ENCODE measurements around the gene SNX33. TPM values are rescaled to one million over a fixed set of nuclear protein-coding genes. Genes with fewer than 3 reads are reported as not detected.
"Not testable (repeated sequence)": the region's sequence is repeated elsewhere in the genome, so short reads cannot be mapped to it uniquely, and the experiment has no call there.

SNX33 gene
- total RNA-seq, 1 donor from 2014 or later: 10.1 TPM

DNA sequence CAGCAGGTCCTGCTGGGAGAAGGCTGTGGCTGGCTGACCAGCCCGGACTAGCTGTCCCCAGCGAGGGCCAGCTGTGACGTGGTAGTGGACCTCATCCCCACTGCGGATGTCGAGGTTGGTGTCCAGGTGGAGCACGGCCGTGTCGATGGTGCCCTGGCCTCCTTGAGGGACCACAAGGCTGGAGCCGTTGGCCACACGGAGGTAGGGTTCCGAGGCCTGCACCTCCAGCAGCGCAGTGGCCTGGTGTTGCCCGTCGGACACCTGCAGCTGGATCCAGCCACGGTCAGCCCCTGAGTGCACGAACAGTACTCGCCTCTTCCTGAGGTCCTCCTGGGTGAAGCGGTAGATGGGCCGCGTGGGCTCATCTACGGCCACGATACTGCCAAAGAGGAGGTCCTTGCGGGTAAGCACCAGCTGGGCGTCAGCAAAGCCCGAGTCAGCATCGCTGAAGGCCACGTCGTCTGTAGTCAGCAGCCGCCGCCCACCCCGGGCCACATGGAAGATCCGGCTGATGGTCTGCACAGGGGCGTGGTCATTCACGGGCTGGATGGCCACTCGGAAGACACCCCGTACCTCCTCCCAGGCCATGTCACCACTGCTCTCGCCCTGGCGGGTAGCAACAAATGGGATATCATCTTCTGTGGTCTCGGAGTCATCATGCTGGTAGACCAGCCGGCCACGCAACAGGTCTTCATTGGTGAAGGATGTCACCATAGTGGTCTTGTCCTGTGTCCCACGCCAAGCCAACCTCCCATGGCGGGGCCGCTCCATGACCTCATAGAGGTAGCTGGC is 40.0 kb downstream of the SNX33 start:
- H3K9me3 ChIP-seq (ENCODE audit: low read depth): no peaks in the 10 kb centered on the region
- H3K4me3 Mint-ChIP-seq: no peak overlapping the region
- no peaks in the 10 kb centered on the region for H3K36me3 ChIP-seq
- peaks cover 7% of the 10 kb centered on the region for H3K27me3 Mint-ChIP-seq (ENCODE audit: insufficient read depth, low read depth)
- no peak overlapping the region for H3K9ac ChIP-seq
- H3K27ac ChIP-seq: no peak overlapping the region
- no peaks in the 10 kb centered on the region for H4K20me1 ChIP-seq (ENCODE audit: low read depth)
- no peak overlapping the region for H3K4me3 ChIP-seq
- H3K27ac Mint-ChIP-seq: no peak overlapping the region
- no peak overlapping the region for H2AFZ ChIP-seq (replicated peaks)
- H3K36me3 Mint-ChIP-seq: no peaks in the 10 kb centered on the region
- H3K4me2 ChIP-seq: no peak overlapping the region
- no peak for DNase-seq (ENCODE audit: low spot score)
- H3K4me1 Mint-ChIP-seq: peaks cover 13% of the 10 kb centered on the region
- no peaks in the 10 kb centered on the region for H3K4me1 ChIP-seq
- H3F3A ChIP-seq (ENCODE audit: low read depth): no peaks in the 10 kb centered on the region
- H3K9me3 Mint-ChIP-seq: no peaks in the 10 kb centered on the region
- H3K27me3 ChIP-seq: no peaks in the 10 kb centered on the region
- TF ChIP-seq EZH2 (IDR thresholded peaks at IDR 0.05): no peak
- no peak for TF ChIP-seq EZH2phosphoT487 (IDR thresholded peaks at IDR 0.05)
- TF ChIP-seq CTCF (IDR thresholded peaks at IDR 0.05): no peak
- no peaks in the 10 kb centered on the region for H3K79me2 ChIP-seq (ENCODE audit: low read depth)

DNA sequence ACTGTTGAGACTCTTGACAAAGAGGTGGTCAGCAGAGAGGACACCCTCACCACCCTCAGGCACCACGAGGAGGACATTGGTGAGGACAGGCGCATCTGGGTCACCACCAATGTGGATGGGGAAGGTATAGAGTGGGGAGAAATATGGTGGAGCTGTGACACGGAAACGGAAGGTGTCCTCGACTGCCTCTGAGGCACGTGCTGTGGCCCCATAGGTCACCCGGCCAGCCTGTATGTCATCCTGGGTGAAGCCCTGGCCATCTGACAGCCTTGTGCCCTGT is 40.5 kb downstream of the SNX33 start:
- Histone ChIP-seq H2AFZ (replicated peaks) (no peak overlapping the region), H3F3A (ENCODE audit: low read depth) (no peaks in the 10 kb centered on the region), H3K4me1 (no peaks in the 10 kb centered on the region), H3K4me3 (no peak overlapping the region), H3K27ac (no peak overlapping the region), H3K36me3 (no peaks in the 10 kb centered on the region), H3K27me3 (no peaks in the 10 kb centered on the region), H3K9ac (no peak overlapping the region), H3K4me2 (no peak overlapping the region), H3K9me3 (ENCODE audit: low read depth) (no peaks in the 10 kb centered on the region), H3K79me2 (ENCODE audit: low read depth) (no peaks in the 10 kb centered on the region), H4K20me1 (ENCODE audit: low read depth) (no peaks in the 10 kb centered on the region)
- no peak overlapping the region for H3K27ac Mint-ChIP-seq
- H3K9me3 Mint-ChIP-seq: no peaks in the 10 kb centered on the region
- TF ChIP-seq CTCF (IDR thresholded peaks at IDR 0.05): no peak
- TF ChIP-seq EZH2phosphoT487 (IDR thresholded peaks at IDR 0.05): no peak
- TF ChIP-seq EZH2 (IDR thresholded peaks at IDR 0.05): no peak
- DNase-seq (ENCODE audit: low spot score): no peak
- H3K27me3 Mint-ChIP-seq (ENCODE audit: insufficient read depth, low read depth): peaks cover 7% of the 10 kb centered on the region
- no peaks in the 10 kb centered on the region for H3K36me3 Mint-ChIP-seq
- peaks cover 13% of the 10 kb centered on the region for H3K4me1 Mint-ChIP-seq
- no peak overlapping the region for H3K4me3 Mint-ChIP-seq

DNA sequence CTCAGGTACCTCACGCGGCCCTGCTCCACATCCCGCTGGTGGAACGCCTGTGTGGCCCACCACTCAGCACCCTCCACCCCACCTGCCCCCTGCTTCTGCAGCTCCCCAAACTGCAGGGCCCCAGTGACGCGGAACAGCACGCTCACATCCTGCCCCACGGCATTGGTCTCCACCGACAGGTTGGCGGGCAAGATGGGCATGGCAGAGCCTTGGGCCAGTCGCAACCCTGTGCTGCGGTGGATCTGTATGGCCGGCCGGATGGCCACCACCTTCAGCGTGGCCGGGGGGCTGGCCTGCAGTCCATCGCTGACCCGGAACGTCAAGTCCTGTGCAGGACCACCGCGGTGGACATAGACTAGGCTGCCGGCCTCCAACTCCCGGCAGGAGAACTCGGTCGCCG is 41.1 kb downstream of the SNX33 start:
- no peak for DNase-seq (ENCODE audit: low spot score)
- Histone ChIP-seq H3K9ac (no peak overlapping the region), H3K4me2 (no peak overlapping the region), H3K27ac (no peak overlapping the region), H3K27me3 (no peaks in the 10 kb centered on the region), H3K9me3 (ENCODE audit: low read depth) (no peaks in the 10 kb centered on the region), H3F3A (ENCODE audit: low read depth) (no peaks in the 10 kb centered on the region), H3K4me1 (peaks cover 6% of the 10 kb centered on the region), H3K36me3 (no peaks in the 10 kb centered on the region), H3K4me3 (no peak overlapping the region), H3K79me2 (ENCODE audit: low read depth) (no peaks in the 10 kb centered on the region), H2AFZ (replicated peaks) (no peak overlapping the region), H4K20me1 (ENCODE audit: low read depth) (no peaks in the 10 kb centered on the region)
- Mint-ChIP-seq H3K4me1 (peaks cover 16% of the 10 kb centered on the region), H3K4me3 (no peak overlapping the region), H3K27ac (no peak overlapping the region), H3K27me3 (ENCODE audit: insufficient read depth, low read depth) (peaks cover 7% of the 10 kb centered on the region), H3K36me3 (no peaks in the 10 kb centered on the region), H3K9me3 (no peaks in the 10 kb centered on the region)
- TF ChIP-seq EZH2 (IDR thresholded peaks at IDR 0.05) (no peak), EZH2phosphoT487 (IDR thresholded peaks at IDR 0.05) (no peak), CTCF (IDR thresholded peaks at IDR 0.05) (no peak)

GRCh38 chr15:75689429-75689828 is 41.7 kb downstream of the SNX33 start:
- H3K9ac ChIP-seq; H3K27ac Mint-ChIP-seq; H3K79me2 ChIP-seq (ENCODE audit: low read depth): not testable (repeated sequence)

GRCh38 chr15:75692311-75692710 is 44.6 kb downstream of the SNX33 start:
- not testable (repeated sequence) for H3K4me3 Mint-ChIP-seq, H3K36me3 ChIP-seq
- H3K4me1 Mint-ChIP-seq: peaks cover 28% of the 10 kb centered on the region

More at GRCh38 chr15:75689429-75689828, 41.7 kb downstream of the SNX33 start:
- H3K4me2 ChIP-seq; H3K27me3 Mint-ChIP-seq (ENCODE audit: insufficient read depth, low read depth); H2AFZ ChIP-seq (replicated peaks); H3K36me3 ChIP-seq; H3K9me3 Mint-ChIP-seq; H3K4me3 ChIP-seq; H3K9me3 ChIP-seq (ENCODE audit: low read depth); H3K36me3 Mint-ChIP-seq; DNase-seq (ENCODE audit: low spot score); H3K4me3 Mint-ChIP-seq; H3K27me3 ChIP-seq; H3K27ac ChIP-seq; H4K20me1 ChIP-seq (ENCODE audit: low read depth); H3F3A ChIP-seq (ENCODE audit: low read depth): not testable (repeated sequence)
- H3K4me1 Mint-ChIP-seq: peaks cover 18% of the 10 kb centered on the region
- H3K4me1 ChIP-seq: peaks cover 12% of the 10 kb centered on the region

GRCh38 chr15:75693028-75693427 is 45.3 kb downstream of the SNX33 start:
- not testable (repeated sequence) for H3K9ac ChIP-seq; DNase-seq (ENCODE audit: low spot score); H3K27ac Mint-ChIP-seq; H3K27me3 Mint-ChIP-seq (ENCODE audit: insufficient read depth, low read depth); H3K27me3 ChIP-seq; H3K79me2 ChIP-seq (ENCODE audit: low read depth); H3F3A ChIP-seq (ENCODE audit: low read depth); H3K9me3 ChIP-seq (ENCODE audit: low read depth); H4K20me1 ChIP-seq (ENCODE audit: low read depth); H3K27ac ChIP-seq; H2AFZ ChIP-seq (replicated peaks); H3K4me3 Mint-ChIP-seq; H3K4me3 ChIP-seq; H3K36me3 Mint-ChIP-seq; H3K9me3 Mint-ChIP-seq; H3K36me3 ChIP-seq; H3K4me2 ChIP-seq
- H3K4me1 ChIP-seq: peaks cover 22% of the 10 kb centered on the region
- peaks cover 32% of the 10 kb centered on the region for H3K4me1 Mint-ChIP-seq

More at GRCh38 chr15:75692311-75692710, 44.6 kb downstream of the SNX33 start:
- H3K9me3 ChIP-seq (ENCODE audit: low read depth); H3K9ac ChIP-seq; H3K27ac ChIP-seq; H3K79me2 ChIP-seq (ENCODE audit: low read depth); H3K4me3 ChIP-seq; H3K9me3 Mint-ChIP-seq; H3K27me3 ChIP-seq; H3K4me2 ChIP-seq; H3K36me3 Mint-ChIP-seq; H2AFZ ChIP-seq (replicated peaks); H4K20me1 ChIP-seq (ENCODE audit: low read depth); H3F3A ChIP-seq (ENCODE audit: low read depth); DNase-seq (ENCODE audit: low spot score); H3K27me3 Mint-ChIP-seq (ENCODE audit: insufficient read depth, low read depth): not testable (repeated sequence)
- peak overlapping the region; percentile 20 for H3K27ac Mint-ChIP-seq
- peaks cover 22% of the 10 kb centered on the region for H3K4me1 ChIP-seq
